Erythroblast (primary cell): ENCODE measurements around the gene TRMT2A.

Experiments used
- GATA1 ChIP-seq: IDR thresholded peaks from 2 replicates; pipeline ENCODE4 v1.6.1; 2011; ENCODE audit warnings: low read depth, mild to moderate bottlenecking, control low read depth, low read length, moderate library complexity
- POLR2A ChIP-seq: IDR thresholded peaks from 2 replicates; pipeline ENCODE4 v1.6.1; 2011; ENCODE audit warnings: mild to moderate bottlenecking, low read length

DNA sequence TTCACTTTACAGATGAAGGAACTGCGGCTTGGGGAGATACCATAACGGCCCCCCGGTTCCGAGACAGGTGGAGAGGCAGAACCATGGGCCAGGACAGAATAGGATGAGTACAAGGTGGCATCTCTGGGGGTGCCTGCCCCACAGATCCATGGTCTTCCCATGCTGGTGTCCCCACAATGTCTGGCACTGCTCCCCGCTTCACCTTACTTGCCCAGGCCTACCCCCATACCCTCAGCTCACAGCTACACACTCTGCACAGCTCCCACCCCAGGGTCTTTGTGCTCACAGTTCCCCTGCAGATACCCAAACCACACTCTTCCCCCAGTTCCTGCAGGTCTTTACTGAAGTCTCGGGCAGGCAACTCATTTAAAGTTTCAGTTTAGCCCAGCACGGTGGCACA, 48.4 kb downstream of the TRMT2A start:
- TF ChIP-seq POLR2A (no peak), GATA1 (no peak)
